ENCODE results near the gene RAB29.
A peak's percentile ranks its signal among the peaks of the same experiment; 100 is the strongest.

The RAB29 gene

GRCh38 chr1:205794011-205794730 lies 18.9 kb upstream of the RAB29 start:
- DNase-seq, result no peak

DNA sequence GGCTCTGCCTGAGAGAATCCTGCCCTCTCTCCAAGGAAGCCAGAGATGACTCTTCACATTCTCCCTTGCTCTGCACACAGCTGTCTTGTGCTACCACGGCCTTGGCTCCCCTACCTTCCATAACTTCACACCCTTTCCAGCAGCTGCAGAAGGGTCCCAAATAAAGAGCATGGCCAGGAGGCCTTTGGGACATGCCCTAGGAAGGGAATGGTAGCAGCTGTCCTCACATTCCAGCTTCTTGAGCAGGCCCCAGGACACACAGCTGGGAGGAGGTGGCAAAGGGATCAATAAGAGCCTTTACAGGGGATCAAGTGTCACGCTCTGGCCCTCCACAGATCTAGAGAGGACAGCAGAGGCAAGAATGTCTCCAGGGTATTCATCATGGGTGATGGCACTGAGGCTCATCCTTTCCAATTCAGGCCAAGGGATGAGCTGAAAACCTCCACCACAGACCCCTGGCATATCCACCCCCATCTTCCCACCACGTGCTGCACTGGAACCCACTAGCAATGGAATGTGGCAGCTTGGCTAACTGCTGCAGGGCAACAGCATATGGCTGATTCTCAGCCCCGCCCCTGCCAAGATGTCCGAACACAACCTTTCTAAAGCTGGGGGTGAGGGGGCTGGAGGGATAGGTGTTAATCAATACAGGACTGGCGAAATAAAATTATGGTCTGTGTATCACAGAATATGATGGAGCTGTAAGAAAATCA lies 17.8 kb upstream of the RAB29 start:
- DNase-seq, result no peak

DNA sequence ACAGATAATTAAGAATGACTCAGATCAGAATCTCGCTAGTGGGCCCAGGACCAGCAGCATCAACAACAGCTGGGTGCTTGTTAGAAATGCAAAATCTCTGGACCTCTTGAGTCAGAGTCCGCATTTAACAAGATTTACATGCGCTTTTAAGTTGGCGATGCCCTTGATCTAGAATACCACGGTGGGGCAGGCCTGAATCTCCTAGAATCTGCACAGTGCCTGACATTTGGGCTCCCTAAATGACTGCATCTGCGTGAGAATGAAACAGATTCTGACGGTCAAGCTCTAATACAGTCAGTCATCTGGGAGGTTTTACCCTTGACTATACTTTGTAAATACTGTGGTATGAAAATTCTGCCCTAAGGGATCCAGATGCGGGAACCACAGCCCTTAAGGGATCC lies 17.2 kb upstream of the RAB29 start:
- DNase-seq, result no peak

DNA sequence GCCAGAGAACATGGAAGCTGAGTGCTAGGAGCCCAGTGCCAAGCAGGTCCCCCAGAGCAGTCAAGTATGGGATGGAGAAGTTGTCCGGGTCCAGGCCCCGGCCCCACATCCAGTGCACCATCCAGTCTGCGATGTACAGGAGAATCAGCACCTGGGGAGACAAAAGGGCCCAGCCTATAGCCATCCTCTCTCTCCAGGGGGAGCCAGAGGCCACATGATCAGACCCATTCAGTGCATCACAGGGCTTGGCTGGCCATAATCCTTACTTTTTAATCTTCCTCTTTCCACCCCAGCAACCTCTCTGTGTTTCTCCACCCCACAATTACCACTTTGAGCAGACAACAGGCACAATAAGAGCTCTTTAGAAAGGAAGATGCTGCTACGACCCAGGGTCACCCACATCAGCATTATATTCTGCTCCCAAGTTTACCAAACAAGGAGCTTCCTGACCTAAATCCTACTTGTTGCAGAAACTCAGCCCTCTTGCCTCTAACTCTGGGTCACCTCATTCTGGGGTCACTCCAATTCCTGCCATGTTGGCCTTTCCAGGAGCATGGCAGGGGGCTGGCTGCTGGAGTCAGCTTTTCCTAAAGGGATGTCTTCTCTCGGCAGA lies 16.4 kb upstream of the RAB29 start:
- peak; percentile 59 to 70 for DNase-seq

DNA sequence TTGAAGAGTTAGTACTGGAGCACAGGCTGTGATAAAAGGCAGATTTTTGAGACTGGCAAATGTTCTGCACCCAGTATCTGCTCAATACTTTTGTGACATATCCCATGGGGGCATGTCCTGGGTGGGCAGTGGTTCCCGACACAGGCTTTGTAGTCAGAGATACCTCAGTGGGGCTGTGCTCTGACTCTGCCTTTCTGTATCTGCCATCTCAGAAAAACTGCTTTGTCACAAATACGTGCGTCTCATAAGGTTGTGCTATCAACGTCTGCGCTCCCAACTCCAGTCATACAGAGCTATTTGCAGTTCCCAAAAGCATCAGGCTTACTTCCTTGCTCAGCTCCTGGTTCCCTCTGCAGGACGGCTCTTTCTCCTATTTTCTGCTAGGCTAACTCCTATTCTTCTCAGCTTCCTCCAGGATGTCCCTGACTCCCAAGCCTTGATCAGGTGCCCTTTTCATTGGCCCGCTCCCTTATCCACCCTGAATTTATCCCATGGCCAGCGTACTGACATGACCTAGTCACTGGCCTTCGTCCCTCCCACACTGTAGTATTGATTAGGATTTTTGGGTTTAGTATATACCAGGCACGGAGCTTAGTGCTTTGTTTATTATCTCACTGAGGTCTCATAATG lies 12.1 kb upstream of the RAB29 start:
- no peak for DNase-seq

GRCh38 chr1:205786601-205787000 lies 11.3 kb upstream of the RAB29 start:
- no peak for DNase-seq

DNA sequence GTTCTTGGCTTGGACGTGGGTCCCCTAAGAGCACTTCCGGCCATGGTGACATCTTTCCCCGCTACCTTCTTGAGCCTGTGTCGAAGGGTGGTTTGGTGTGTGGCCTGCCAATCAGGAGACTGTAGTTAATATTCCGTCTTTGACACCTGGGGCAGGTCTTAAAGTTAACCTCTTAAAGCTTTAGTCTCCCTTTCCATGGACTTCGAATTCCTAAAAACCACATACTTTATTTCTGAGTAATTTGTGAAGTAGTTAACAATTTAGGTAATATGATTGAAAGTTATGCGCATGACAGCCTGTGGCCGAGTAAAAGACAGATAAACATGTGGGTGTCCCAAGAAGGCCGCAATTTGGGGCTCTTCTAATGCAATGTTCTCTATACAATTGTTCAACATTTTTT lies 10.2 kb upstream of the RAB29 start:
- DNase-seq, result no peak

DNA sequence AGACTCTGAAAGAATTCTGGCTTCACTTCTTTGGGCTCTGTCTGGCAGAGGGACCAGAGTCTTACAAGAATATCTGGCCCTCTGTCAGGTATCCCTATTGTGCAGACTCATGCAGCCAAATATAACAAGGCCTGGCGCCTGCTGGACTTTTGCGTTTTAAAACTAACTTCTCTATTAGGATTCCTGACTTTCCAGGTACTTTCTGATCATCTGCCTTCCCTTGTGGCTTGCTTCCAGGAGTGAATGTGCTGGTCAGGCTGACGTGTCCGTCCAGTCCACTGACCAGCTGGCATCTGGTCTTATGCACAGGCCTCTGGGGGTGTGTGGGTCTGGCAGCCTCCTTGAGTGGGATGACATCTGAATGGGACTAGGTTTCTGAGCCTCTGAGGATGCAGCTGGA lies 8.6 kb upstream of the RAB29 start:
- DNase-seq, result no peak

GRCh38 chr1:205783433-205783795 lies 8.1 kb upstream of the RAB29 start:
- DNase-seq, result no peak

- no peak for DNase-seq
Observed at GRCh38 chr1:205782627-205783432, 7.5 kb upstream of the RAB29 start.

- DNase-seq, result no peak
Observed at GRCh38 chr1:205780335-205780734, 5.1 kb upstream of the RAB29 start.

DNA sequence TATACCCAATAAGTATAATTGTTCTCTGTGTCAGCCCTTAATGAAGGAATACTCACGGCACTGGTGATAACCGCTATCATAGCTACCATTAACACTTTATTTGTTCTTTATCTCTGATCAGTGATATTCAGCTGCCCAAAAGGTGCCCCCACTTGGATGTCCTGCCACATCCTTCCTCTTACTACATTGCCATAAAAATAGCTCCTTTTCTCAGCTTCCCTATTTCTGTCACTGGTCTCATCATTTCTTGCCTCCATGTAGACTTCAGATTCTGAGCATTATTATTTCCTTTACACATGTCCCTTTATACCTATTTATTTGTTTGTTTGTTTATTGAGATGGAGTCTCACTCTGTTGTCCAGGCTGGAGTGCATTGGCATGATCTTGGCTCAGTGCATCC lies 2.7 kb upstream of the RAB29 start:
- DNase-seq, result no peak

- DNase-seq, result no peak
Observed at GRCh38 chr1:205775717-205776056, 405 bp upstream of the RAB29 start.

DNA sequence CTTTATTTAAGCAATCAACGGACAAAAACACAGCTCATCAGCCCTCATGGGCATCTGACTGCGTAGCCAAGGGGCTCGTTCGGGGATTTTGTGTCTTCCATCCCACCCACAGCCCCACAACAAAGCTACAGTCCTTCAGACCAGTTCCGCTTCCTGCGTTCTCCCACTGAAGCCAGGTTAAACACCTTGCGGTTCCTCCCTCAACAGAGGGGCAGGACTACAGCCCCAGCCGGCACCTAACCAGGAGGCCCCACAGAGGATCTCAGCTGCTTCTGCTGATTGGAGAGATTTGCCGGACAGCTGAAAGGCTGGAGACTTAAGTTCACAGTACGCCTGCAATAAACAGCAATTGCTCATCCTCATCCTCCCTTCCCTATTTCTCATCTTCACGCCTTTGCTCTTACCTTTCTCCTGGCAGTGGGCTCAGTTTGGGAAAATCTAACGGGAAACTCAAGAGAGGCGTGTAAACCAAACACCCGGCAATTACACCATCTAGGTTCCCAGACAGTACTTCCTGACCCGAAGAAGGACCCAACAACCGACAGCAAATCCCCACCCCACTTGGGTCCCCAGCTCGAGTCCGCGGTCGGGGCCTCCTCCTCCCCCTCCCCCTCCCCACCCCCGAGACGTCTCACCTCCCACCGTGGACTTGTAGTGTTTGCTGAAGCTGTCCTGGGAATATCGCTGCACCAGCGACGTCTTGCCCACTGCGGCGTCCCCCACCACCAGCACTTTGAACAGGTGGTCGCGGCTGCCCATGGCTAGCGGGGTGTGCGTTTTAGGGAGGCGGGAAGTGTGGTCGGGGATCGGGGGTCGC lies 876 bp downstream of the RAB29 start:
- DNase-seq, result peak; percentile 41 to 55

- no peak for DNase-seq
Observed at GRCh38 chr1:205772607-205773032, 2.7 kb downstream of the RAB29 start.

DNA sequence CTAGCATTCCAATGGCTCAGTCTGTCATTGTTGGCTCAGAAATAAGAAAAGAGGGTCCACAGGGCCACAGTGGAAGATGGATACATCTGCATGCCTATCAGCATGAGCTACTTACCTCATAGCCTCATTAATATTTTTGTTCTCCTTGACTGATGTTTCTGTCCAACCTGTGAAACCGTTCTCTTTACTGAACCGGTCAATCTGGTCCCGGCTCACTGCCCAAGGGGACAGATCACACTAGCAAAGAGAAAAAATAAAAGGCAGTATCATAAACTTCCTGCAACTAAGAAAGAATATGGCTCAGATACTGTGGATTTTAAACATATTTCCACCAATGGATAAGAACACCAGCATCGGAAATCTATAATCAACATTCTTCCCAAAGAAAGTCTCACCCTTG lies 4.7 kb downstream of the RAB29 start:
- DNase-seq, result no peak

DNA sequence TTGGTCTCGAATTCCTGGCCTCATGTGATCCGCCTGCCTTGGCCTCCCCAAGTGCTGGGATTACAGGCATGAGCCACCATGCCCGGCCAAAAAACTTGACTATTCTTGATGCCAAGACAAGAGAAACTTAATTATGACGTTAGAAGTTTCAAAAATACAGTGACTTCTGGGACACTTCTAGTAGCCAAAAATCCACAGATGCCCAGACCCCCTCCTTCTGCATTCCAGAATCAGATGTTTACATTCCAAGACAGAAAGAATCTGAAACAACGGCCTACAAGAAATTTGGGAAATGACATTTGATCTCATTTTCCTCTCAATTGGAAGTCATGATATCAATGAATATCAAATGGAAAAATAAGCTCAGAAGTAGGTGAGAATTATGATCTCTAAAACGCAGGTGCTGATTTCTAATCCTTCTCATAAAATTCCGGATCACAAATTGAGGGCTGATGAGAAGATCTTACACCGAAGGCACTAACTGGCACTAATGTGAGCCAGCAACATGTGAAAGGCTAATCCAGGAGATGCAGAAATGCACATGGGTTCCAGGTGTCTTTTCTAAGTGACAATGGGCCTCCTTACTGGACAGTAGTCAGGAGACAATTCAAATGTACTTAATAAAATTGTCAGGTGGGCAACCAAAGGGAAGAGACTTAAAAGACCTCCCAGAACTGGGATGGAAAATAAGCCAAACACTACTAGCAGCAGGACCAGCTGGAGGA lies 5.5 kb downstream of the RAB29 start:
- no peak for DNase-seq

DNA sequence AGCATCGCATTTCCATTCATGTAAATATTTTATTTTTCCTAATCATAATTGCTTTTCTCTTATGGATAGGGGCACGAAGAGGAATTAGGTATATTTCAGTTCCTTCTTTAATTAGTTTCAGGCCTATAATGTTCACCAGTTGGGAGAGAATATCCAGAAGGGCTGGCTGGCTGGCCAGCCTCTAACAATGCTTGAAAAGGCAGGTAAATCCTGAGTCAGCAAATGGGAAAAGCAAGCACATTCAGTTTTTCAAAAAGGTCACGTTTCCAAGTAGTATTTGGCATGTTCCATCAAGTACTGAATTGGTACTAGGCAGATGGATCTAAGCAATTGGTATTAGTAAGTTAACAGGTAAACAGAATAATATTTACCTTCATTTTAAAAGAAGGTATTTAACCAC lies 8.0 kb downstream of the RAB29 start:
- no peak for DNase-seq

GRCh38 chr1:205766570-205766969 lies 8.7 kb downstream of the RAB29 start:
- no peak for DNase-seq

GRCh38 chr1:205766038-205766437 lies 9.2 kb downstream of the RAB29 start:
- DNase-seq, result no peak

DNA sequence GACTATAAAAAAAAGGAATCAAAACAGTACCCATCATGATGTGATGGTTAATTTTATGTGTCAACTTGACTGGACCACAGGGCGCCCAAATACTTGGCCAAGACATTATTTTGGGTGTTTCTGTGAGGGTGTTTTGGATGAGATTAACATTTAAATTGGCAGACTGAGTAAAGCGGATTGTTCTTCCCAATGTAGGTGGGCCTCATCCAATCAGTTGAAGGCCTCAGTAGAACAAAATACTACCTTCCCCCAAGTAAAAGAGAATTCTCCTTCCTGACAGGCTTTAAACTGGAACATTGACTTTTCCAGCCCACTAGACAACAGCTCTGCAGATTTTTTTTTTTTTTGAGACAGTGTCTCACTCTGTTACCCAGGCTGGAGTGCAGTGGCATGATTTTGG lies 10.7 kb downstream of the RAB29 start:
- no peak for DNase-seq

DNA sequence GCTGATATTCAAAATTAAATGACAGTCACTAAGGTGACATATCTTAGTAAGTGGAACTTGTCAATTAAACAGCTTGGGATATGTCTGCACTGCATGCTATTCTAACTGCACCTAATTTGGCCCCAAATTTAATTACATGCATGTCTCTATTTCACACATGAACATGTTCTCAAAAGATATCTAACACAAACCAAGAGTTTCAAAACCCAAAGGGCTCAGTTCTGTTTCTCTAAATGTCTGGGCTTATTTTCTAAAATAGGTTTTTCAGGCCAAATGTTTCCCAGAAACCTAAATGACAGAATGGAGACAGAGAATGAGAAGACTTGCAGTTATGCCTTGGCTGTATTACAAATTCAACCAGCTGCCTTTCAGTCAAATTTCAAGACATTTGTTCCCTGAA lies 11.3 kb downstream of the RAB29 start:
- no peak for DNase-seq
